H54 (cell line): Measurements from ENCODE around the gene TSPAN12.
A peak's percentile ranks its signal among the peaks of the same experiment; 100 is the strongest.

Source experiments
- DNase-seq: peaks from one replicate; pipeline ENCODE4 v3.0.0; 2011; ENCODE audit warnings: low spot score, mixed read lengths; ENCODE audit not compliant: insufficient read length
- FAIRE-seq: peaks from 3 replicates; lab custom pipeline; 2011; peaks lifted over from hg19 to GRCh38; lab: Jason Lieb, UNC
- POLR2A ChIP-seq: IDR thresholded peaks from 2 replicates; pipeline ENCODE4 v1.6.1; 2011; ENCODE audit warnings: low read depth, mild to moderate bottlenecking, low read length

Gene TSPAN12

GRCh38 chr7:120833546-120833945 lies 24.4 kb downstream of the TSPAN12 start:
- no peak for DNase-seq
- no peak for FAIRE-seq

DNA sequence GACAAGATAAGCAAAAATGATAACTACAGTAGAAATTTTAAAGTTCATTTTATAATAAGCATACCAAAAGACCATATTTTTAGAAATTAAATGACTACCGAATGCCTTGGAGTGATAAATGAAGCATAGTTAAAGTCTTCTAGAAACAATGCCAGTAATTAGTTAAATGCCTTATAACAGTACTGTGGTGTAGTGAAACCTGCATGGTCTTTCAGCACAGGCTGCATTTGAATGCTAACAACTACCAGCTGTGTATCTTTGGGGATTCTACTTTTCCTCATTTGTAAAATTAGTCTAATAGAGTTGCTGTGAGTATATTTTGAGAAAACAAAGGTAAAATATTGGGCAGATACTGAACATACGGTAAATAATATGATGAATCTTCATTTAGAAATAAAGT lies 25.1 kb downstream of the TSPAN12 start:
- TF ChIP-seq POLR2A = no peak
- FAIRE-seq (peak; percentile 11), DNase-seq (no peak)

More at GRCh38 chr7:120833546-120833945, 24.4 kb downstream of the TSPAN12 start:
- TF ChIP-seq POLR2A = no peak

- no peak for DNase-seq
- peak; percentile 6 for FAIRE-seq
- no peak for TF ChIP-seq POLR2A
Observed at GRCh38 chr7:120831260-120831659, 26.7 kb downstream of the TSPAN12 start.

DNA sequence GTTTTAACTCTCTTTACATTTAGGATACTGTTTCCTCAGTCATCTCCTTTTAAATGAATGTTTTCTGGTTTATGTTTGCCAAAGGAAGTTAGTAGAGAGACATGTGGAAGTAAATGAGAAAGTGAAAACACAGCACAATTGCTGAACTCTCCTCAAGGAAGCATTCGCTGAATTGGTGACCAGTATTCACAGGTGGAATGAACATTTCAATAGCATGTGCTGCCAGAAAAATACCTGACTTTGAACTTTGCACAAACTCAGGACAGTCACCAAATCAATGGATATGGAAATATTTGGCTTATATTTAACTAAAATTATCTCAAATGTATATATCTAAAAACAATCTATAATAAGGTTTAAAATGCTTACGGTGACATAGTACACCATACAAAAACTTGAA lies 28.5 kb downstream of the TSPAN12 start:
- FAIRE-seq (no peak), DNase-seq (no peak)
- TF ChIP-seq POLR2A = no peak

- DNase-seq = no peak
- FAIRE-seq = no peak
- no peak for TF ChIP-seq POLR2A
Observed at GRCh38 chr7:120828528-120828927, 29.4 kb downstream of the TSPAN12 start.

DNA sequence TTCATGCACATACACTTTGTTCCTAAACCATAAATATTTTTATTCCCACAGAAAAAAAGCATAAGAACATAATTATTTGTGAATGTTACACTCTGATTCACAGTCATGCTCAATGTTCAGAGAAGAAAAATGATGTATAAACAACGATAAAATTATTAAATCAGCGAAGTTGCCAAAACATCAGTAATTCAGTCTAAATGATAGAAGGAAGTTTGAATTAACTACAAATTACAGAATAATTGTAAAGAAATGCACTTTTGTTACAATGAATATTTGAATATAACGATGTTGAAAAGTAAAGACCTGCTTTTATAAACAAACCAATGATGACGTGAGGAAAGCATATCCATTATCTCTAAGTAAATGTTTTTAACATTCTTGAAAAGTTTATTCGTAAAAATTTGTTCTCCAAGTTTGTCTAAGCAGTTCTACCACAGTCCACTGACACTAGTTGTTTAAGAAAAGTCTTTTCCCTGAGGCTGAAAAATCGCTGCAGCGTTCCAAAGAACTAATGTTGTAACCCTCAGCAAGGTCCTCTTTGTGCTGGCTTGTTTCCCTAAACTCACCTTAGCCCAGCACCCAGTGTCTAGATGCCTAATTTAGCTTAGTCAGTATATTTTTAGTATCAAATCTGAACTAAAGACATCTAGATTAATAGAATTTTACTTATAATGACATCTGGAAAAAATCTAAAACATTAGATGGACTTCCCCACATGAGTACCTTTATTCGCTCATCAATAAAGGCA lies 30.4 kb downstream of the TSPAN12 start:
- TF ChIP-seq POLR2A = no peak
- FAIRE-seq = no peak
- no peak for DNase-seq

GRCh38 chr7:120825576-120825975 lies 32.4 kb downstream of the TSPAN12 start:
- FAIRE-seq (no peak), DNase-seq (no peak)
- TF ChIP-seq POLR2A = no peak

DNA sequence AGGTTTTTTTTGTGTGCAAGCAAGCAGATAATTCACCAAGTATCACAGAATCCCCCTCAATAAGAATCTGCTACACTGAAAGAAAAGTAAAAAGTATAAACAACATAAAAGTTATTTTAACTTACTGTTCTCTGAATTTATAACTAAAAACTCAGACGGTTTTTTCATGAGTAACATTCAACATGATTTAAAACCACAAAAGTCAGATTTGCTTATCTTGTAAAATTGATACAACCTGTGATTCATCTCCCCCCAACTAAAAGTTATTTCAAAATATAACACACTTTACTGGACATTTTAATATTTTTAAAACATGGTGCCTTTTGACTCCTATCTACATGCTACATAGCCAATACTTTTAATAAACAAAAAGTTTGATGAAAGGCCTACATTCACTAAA lies 32.8 kb downstream of the TSPAN12 start:
- TF ChIP-seq POLR2A = no peak
- FAIRE-seq (no peak), DNase-seq (no peak)

- FAIRE-seq = peak; percentile 41
- TF ChIP-seq POLR2A = no peak
- no peak for DNase-seq
Observed at GRCh38 chr7:120819861-120820260, 38.1 kb downstream of the TSPAN12 start.

- no peak for FAIRE-seq
- DNase-seq = no peak
- TF ChIP-seq POLR2A = no peak
Observed at GRCh38 chr7:120817851-120818250, 40.1 kb downstream of the TSPAN12 start.

GRCh38 chr7:120814253-120814939 lies 43.5 kb downstream of the TSPAN12 start:
- no peak for DNase-seq
- FAIRE-seq = no peak
- no peak for TF ChIP-seq POLR2A

DNA sequence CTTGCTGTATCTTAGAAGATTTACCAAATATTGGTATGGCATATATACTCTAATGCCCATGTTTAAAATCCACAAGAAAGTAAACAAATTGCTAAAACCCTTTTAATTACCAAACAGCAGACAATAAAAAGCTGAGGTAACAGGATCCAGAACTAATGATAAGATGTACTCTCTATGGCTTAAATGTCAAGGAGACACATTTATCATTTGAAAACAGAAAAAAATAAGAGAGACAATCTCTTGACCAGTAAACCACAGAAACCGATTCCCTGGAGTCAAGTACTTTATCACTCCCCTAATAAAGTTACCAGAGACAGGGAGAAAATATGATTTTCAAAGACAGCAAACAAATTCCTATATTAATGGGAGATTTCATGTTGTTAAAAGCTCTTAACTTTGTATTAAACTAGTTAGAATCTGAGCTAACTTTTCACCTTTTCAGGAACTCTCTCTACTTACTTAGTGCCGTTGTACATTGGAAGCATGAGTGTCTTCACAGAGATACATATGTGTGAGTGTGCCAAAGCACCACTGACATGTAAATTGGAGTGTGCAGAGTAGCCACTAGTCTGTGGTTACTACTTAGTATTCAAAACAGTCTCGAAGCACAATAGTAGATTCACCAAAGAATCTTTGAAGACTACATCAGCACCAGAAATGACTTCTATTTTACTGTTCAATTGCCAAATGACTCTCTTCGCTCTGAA lies 44.2 kb downstream of the TSPAN12 start:
- DNase-seq (no peak), FAIRE-seq (no peak)

GRCh38 chr7:120813089-120813488 lies 44.9 kb downstream of the TSPAN12 start:
- no peak for TF ChIP-seq POLR2A
- no peak for DNase-seq
- no peak for FAIRE-seq

More for the DNA sequence above, 44.2 kb downstream of the TSPAN12 start:
- TF ChIP-seq POLR2A = no peak

DNA sequence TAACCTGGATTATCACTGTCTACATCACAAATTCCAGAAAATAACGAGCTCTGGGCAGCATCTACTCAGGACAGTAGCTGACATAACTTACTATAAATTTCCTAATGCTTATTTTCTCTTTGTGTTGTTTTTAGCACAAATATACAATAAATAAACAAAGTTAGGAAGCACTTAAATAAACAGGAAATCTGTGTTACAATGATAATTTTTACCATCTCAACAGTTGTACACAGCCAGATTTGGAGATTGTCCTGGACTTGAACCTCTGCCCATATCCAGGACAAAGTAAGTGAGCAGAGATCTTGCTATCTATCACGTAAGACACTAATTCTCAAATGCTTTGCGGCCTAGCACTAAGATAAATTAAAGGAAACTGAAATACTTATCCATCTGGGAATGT lies 48.7 kb downstream of the TSPAN12 start:
- no peak for FAIRE-seq
- TF ChIP-seq POLR2A = no peak
- DNase-seq = no peak

GRCh38 chr7:120807390-120807789 lies 50.6 kb downstream of the TSPAN12 start:
- FAIRE-seq (no peak), DNase-seq (no peak)
- TF ChIP-seq POLR2A = no peak
